A549 treated with ZK216348 at 1 μM for 4 hours (cell line): Measurements from ENCODE around the gene EBPL. TPM values are rescaled to one million over a fixed set of nuclear protein-coding genes. Genes with fewer than 3 reads are reported as not detected.

Experiments used
- total RNA-seq: library from RNA; stranded (reverse); fragments of 200-300 nt; extraction: Qiagen RNA extraction; gene quantifications from 5 replicates; pipeline ENCODE4 v1.2.3, GENCODE V29; 2022; ENCODE audit warnings: low read depth

EBPL gene
- 57.2 to 73.8 TPM (median 70.9 TPM) in 5 replicates for total RNA-seq

DNA sequence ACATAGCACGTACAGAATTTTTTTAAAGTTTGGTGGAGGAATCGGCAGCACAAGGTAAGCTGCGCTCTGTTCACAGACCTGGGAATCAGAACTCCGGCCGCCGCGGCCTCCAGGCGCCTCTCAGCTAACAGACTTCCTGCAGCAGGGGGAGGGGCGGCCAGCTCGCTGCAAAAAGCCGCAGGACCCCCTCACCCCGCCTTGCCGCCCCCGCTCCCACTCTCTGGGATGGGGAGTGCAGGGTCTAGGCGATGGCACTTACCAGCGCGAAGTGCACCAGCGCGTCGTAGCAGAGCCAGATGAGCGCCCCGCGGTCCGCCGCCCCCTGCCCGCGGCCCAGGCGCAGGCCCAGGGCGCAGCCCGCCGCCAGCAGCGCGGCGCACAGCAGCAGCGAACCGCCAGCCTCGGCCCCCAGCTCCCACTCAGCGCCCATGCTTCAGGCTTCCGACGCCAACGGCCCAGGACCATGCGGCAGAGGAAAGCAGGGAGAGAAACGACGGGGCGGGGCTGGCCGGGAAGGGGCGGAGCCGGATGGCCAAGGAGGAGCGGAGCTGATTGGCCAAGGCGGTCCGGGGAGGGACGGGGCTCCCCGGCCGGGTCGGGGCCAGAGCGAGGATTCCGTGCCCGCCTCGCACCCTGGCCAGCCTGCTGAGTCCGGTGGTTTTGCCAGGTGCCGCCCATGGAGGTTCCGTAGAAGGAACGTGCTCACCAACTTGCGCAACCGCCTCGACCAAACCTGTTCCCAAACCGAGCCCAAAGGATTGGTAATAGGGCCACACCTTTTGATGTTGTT is at the start of gene EBPL:
EBPL (minus strand) TSS at position 492 of the 790 bp plus-strand sequence; CDS start at position 430, 62 bp downstream.

DNA sequence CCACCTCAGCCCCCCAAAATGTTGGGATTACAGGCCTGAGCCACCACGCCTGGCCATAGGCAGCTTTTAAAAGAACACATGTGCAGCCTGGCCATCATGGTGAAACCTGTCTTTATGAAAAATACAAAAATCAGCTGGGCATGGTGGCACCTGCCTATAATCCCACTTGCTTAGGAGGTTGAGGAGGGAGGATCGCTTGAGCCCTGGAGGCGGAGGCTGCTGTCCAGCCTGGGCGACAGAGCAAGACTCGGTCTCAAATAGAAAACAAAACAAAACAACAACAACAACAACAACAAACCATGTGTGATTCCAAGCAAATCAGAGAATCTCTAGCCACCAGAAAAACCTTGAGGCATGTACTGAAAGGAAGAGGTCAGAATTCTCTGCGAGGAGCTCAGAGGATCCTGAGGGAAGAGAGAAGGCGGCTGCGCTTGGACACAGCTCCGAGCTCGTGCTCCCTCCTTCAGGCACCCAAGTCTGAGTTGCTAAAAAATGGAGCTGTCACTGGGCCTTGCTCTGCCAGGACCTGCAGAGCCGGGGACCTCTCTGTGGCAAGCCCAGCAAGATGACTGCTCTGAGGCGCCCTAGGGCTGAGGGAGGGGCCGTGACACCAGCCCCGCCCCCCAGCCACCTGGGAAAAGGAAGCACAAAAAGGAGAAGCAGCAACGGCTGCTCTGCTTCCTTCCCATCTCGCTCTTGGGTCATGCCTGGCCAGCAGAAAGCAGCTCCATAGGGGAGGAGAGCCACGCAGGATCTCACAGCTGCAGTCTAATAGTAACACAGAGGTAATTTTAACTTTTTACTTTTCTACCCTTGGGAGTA is 63.2 kb downstream of the EBPL start, which contains the start of gene ARL11:
ARL11 (plus strand) TSS at position 677 of the 822 bp plus-strand sequence. CDS start 1,941 bp downstream, outside the sequence.

Other genes starting within 250 kb of the EBPL start
- gene CAB39L, start 247.4 kb downstream of the EBPL start, total RNA-seq, result 1.7 to 2.8 TPM (median 2.1 TPM) in 5 replicates
- 1.2 to 2.4 TPM (median 1.9 TPM) in 5 replicates for gene SETDB2, start 247.2 kb downstream of the EBPL start, total RNA-seq
- gene PHF11, start 195.5 kb downstream of the EBPL start, total RNA-seq, result 5.5 to 8.0 TPM (median 7.6 TPM) in 5 replicates
- gene RCBTB1, start 105.9 kb downstream of the EBPL start, total RNA-seq, result 5.7 to 9.8 TPM (median 9.2 TPM) in 5 replicates
- not detected in 5 replicates for gene ARL11, start 63.0 kb downstream of the EBPL start, total RNA-seq
- gene KPNA3, start 101.2 kb upstream of the EBPL start, total RNA-seq, result 19.7 to 33.3 TPM (median 28.2 TPM) in 5 replicates
- gene SPRYD7, start 244.9 kb upstream of the EBPL start, total RNA-seq, result 9.1 to 12.9 TPM (median 10.5 TPM) in 5 replicates